Stimulated activated CD4-positive, alpha-beta T cell treated with anti-CD3 and anti-CD28 coated beads, TNF-alpha, amount 100 ng/mL, for 48 hours (primary cell): Measurements from ENCODE around the gene SSNA1.

Source experiments
- DNase-seq, 3 donors: peaks; one replicate each; pipeline ENCODE4 v3.0.0-alpha.2; 2020; ENCODE audit warnings: low read depth in 3 of 3

Gene SSNA1

DNA sequence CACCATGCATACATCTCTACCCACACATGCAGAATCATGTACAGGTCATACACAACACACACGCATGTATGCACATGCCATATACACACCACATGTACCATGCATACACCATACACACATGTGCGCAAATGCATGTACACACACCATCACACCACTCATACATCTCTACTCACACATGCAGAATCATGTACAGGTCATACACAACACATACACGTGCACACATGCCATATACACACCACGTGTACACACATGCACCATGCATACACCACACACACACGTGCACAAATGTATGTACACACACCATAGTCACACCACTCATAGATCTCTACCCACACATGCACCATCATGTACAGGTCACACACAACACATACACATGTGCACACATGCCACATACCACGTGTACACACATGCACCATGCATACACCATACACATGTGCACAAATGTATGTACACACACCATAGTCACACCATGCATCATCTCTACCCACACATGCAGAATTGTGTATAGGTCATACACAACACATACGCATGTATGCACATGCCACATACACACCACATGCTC is 35.6 kb upstream of the SSNA1 start:
- DNase-seq: no peak

DNA sequence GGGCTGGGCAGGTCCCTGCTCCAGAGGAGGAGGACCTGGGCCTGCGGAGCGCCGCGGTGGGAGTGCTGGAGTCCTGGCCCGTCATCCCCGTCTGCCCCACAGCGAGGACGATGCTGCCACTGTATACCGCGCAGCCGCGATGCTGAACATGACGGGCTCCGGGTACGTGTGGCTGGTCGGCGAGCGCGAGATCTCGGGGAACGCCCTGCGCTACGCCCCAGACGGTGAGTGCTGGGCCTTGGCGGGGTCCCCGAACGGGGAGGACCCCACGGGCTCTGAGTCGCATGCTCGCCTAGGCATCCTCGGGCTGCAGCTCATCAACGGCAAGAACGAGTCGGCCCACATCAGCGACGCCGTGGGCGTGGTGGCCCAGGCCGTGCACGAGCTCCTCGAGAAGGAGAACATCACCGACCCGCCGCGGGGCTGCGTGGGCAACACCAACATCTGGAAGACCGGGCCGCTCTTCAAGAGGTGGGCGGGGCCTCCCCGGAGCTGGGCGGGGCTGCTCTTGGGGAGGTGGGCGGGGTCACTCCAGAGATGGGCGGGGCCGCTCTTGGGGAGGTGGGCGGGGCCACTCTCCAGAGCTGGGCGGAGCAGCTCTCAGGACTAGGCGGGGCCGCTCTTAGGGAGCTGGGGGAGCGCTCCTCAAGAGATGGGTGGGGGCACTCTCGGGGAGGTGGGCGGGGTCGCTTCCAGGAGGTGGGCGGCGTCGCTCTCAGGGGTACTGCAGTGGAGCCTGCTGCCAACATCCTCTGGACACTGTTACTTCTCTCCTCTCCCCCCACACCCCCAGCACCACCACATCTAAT is 31.7 kb upstream of the SSNA1 start:
- DNase-seq: peak; percentile 47 to 52 (median 47)

DNA sequence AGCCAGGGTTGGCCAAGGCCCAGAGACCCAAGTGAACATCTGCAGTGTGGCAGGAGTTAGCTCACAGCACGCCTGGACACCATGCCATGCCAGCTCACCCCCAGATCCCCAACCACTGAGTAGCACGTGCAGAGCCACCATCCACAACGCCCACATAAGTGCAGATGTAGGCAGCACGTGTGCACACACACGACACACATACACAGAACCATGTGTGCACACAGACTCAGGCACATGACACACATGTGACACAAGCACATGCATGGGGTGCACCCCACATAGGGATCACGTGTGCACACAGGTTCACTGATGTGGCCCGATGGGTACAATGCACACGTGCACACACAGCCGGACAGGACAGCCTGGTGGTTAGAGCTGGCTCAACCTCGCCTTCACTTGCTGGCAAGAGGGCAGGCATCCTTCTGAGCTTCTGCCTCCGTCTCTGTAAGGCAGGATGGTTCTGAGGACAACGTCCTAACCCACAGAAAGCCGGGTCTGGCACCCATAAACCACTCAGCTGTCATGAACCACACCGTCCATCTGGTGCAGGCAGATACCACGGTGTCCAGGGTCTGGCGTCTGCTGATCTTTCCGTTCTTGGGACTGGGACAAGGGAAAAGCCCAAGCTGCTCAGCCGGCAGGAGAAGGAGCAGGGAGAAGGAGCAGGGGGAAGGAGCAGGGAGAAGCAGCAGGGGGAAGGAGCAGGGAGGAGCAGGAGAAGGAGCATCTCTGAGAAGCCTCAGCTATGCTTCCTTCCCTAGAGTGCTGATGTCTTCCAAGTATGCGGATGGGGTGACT is 30.7 kb upstream of the SSNA1 start:
- DNase-seq: no peak

DNA sequence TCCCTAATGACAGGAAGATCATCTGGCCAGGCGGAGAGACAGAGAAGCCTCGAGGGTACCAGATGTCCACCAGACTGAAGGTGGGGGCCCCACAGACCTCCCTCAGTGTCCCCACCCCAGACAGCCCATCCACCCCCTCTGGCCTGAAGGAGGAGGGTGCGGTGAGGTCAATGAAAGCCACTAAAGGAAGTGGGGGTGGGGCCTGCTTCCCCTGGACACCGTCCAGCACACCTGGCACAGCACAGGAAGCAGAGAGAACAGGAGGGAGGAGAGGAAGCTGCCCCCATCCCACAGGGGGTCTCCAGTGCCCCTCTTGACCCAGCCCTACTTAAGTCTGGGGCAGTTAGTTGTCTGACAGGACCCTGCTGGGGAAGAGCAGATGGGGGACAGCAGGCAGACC is 29.9 kb upstream of the SSNA1 start:
- no peak for DNase-seq

DNA sequence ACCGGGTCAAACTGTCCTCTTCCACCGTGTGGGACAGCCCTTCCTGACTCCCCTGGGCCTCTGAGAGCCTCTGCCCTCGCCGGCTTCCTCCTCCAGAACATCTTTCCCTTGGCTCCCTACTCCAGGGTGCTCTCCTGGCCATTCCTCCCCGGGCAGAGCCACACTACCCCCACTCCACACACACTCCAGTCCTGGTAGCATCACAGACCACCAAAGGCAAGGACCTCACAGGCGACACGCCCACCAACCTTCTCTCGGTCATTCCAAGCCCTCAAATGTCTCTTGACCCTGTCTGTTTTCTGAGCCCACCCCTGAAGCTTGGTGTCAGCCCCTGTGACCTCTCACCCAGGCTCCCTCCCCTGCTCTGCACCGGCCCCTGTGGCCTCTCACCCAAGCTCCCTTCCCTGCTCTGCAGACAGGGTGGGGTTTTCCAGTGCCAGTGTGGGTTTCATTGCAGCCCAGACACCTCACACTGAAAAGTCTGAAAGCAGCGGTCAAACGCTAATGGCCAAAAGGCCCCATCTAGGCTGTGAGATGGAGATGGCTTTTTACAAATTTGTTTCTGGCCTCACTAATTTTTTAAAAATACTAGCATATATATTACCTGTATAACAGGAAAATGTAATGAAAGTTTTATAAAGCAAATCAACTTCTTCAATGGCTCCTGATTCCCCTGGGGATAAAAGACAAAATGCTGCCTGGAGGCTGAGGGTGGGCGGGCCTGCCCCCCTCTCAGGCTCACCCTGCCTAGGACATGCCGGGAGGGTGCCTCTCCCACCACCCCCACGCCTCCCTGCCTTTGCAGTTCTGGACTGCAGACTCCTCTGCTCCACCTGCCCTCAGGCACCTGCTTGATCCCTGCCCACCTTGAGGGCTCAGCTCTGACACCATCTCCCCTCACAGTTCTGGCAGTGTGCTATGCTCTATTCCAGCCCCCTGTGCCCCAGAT is 29.1 kb upstream of the SSNA1 start:
- no peak for DNase-seq

DNA sequence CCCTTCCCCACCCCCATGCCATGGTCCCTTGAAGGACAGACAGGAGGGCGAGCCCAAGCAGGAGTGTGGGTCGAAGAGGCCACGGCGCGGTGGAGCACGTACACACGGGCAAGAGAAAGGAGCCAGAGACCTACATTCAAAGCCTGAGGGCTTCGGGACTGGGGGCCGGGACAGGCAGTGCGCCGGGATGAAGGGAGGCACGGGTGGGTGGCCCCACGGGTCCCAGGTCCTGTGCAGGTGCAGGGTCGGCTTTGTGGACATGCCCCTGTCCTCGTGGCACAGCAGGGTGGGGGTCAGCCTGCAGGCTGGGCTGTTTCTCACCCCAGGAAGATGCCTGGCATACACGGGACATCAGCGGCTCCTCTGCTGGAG is 28.4 kb upstream of the SSNA1 start:
- no peak for DNase-seq

DNA sequence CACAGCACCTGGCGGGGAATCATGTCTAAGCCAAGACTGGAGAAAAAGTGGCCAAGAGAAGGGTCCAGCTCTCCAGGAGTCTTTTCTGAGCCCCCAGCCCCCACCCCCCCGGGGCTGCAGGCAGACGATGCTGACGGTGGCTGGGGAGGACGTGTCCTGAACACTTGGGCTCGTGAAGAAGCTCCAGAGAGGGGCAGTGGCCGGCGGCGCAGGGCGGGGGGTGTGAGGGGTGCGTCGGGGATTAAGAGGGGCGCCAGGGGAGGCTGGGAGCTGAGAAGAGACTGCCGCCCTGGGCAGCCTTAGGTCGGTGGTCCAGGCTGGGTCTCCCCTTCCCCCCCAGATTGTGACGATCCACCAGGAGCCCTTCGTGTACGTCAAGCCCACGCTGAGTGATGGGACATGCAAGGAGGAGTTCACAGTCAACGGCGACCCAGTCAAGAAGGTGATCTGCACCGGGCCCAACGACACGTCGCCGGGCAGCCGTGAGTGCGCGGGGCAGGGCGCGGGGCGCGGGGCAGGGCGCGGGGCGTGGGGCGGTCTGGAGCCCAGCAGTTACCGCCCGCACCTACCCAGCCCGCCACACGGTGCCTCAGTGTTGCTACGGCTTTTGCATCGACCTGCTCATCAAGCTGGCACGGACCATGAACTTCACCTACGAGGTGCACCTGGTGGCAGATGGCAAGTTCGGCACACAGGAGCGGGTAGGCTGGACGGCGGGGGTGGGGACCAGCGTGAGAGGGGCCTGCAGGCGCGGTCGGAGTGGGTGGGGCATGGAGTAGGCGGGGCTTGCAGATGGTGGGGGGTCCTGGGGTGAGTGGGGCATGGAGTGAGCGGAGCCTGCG is 27.5 kb upstream of the SSNA1 start:
- DNase-seq: no peak

DNA sequence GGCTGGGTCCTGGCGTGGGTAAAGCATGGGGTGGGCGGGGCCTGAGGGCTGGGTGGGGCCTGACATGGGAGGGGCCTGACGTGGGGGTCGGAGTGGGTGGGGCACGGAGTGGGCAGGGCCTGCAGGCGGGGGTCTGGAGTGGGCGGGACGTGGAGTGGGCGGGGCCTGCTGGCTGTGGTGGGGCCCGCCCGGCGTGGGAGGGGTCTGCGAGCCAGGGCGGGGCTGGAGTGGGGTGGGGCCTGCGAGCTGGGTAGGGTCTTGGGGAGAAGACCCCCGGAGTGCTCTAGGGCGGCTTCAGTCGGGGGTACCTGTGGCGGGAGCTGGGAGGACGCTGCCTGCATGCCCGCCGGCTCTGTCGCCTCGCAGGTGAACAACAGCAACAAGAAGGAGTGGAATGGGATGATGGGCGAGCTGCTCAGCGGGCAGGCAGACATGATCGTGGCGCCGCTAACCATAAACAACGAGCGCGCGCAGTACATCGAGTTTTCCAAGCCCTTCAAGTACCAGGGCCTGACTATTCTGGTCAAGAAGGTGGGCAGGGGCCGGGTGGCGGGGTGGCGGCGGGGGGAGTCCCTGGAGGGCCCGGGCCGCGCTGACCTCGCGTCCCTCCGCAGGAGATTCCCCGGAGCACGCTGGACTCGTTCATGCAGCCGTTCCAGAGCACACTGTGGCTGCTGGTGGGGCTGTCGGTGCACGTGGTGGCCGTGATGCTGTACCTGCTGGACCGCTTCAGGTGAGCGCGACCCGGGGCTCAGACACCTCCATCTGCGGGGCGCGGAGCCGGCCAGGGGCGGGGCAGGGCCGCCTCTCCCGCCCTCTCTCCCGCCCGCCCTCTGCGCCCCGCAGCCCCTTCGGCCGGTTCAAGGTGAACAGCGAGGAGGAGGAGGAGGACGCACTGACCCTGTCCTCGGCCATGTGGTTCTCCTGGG is 26.7 kb upstream of the SSNA1 start:
- DNase-seq: no peak

DNA sequence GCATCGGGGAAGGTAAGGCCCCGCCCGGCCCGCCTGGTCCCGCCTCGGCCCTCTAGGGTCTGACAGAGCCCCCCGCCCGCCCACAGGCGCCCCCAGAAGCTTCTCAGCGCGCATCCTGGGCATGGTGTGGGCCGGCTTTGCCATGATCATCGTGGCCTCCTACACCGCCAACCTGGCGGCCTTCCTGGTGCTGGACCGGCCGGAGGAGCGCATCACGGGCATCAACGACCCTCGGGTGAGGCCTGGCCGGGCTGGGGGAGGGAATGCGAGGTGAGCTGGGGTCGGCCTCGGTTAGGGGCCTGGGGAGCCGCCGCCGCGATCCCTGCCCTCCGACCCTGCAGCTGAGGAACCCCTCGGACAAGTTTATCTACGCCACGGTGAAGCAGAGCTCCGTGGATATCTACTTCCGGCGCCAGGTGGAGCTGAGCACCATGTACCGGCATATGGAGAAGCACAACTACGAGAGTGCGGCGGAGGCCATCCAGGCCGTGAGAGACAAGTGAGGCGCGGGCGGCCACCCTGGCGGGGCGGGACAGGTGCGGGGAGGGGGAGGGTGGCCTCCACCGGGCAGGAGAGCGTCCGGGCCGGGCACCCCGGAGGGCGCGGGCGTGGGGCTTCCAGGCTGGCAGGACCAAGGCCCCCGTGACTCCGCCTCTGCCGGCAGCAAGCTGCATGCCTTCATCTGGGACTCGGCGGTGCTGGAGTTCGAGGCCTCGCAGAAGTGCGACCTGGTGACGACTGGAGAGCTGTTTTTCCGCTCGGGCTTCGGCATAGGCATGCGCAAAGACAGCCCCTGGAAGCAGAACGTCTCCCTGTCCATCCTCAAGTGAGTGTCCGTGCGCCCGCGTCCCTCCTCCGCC is 25.7 kb upstream of the SSNA1 start:
- no peak for DNase-seq

DNA sequence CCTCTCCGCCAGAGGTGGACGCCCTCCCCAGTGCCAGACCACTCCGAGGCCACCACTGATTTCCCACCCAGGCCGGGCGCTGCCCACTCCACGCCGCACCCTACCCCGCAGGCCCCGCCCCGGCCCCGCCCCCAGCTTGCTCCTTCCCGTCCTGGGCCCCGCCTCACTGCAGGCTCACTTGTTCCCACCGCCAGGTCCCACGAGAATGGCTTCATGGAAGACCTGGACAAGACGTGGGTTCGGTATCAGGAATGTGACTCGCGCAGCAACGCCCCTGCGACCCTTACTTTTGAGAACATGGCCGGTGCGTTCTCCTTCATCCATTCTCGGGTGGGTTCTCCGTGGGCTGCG is 25.1 kb upstream of the SSNA1 start:
- DNase-seq: no peak

DNA sequence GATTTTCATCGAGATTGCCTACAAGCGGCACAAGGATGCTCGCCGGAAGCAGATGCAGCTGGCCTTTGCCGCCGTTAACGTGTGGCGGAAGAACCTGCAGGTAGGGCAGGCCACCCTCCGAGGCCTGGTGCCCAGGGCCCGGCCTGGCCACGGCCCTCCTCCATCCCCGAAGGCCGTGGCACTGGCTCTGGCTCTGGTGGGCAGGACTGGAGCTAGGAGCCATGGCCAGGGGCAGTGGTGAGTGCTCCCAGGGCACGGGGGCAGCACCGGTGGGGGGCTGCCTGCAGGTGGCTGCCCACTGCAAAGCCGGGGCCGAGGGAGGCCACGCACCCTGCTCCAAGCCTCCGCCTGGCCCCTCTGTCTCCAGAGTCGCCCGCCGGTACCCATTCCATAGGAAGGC is 24.7 kb upstream of the SSNA1 start:
- DNase-seq: no peak

DNA sequence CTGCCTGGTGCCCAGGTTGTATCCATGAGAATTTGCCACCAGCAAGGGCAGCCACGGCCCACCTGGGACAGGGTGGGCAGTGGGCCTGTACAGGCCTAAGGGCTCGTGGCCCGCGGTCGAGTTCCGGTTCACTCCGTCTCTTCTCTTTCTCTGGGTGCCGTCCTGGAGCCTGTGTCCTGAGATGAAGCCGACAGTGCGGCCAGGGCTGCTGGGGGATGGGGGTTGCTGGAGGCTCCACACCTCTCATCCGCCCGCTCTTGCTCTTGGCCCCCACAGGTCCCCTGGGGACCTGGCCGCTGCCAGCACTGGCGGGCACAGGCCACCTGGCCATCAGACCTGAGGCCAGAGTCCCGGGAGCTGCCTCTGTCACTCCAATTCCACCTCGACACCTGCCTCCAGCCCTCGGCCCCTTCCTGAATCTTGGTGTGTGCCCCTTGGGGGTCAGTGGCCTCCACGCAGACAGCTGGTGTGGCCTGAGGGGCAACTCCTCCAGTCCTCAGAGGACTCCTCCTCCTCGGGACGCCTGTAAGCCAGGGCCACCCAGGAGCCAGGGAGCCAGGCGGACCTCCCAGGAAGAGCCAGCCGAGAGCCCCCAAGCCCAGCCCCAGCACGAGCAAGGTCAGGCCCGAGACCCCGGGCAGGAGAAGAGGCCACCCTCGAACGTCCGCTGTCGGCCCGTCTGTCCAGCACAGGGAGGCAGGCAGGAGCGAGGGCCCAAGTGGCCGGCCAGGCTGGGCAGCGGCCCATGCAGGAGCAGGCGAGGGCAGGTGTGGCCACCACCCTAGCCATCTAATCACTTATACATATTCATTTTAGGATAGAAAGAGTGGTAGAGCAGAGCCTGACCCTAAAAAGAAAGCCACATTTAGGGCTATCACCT is 23.9 kb upstream of the SSNA1 start:
- DNase-seq: no peak

DNA sequence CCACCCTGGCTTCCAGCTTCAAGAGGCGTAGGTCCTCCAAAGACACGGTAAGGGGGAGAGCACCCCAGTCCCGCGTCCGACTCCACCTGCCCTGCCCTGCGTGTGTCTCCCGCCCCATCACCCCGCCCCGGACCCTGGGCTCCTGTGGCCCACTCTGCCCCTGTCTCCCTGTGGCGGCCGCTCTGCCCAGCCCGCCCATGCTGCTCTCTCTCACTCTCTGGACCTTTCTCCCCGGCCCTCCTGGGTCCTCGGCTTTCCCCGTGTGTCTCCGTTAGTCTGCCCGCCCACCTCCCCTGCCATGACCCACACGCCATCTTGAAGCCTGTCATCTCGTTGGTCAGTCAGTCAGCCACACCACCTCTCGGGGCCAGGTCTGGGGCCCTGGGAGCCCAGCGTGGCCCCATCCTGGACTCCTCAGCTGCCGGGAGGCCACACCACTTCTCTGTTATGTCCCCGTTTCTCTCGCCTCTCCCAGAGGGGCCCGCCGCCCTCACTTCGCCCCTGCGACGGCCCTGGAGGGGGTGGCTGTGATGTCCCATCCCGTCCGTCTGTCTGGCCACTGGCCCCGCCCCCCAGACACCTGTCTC is 23.1 kb upstream of the SSNA1 start:
- no peak for DNase-seq

DNA sequence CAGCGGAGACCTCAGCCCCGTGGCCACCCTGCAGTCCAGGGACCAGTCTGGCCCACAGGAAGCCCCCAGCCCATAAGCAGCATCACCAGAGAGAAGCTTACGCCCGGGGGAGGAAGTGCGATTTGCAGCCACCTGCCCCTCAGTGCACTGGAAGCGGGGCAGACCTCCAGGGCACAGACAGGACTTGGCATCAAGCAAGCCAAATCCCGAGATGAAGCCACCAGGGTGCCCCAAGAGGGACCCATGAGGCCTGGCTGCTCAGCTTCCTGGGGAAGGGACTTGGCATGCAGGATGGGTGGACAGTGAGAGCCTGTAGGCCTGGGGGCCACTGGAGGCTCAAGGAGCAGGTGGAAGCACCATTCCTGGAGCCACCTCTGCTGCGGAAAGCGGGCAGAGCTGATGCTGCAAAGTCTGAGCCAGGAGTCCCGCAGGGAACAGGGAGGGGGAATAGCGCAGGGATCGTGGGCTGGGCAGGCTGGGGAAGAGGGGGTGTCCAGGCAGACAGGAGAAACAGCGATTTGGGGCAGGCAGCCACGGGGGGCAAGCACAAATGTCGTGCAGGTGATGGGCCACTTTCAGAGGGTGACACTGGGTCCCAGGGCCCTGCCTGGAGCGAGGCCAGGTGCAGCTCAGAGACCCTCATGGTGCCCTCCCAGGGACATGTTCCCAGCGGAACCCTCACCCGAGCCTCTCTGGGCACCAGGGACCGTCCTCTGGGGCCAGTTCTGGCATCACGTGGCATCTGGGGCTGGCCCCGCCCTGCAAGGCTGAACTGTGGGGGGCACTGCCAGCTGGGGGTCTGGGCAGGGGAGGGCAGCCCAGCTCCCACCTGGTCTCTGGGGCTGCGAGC is 21.9 kb upstream of the SSNA1 start:
- no peak for DNase-seq

DNA sequence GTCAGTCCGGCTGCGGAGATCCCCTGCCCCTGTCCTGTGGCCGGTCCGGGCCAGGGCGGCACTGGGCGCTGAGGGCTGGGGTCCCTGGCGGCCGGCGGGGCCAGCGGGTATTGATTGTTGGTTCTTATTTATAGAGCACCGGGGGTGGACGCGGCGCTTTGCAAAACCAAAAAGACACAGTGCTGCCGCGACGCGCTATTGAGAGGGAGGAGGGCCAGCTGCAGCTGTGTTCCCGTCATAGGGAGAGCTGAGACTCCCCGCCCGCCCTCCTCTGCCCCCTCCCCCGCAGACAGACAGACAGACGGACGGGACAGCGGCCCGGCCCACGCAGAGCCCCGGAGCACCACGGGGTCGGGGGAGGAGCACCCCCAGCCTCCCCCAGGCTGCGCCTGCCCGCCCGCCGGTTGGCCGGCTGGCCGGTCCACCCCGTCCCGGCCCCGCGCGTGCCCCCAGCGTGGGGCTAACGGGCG is 21.2 kb upstream of the SSNA1 start:
- no peak for DNase-seq

DNA sequence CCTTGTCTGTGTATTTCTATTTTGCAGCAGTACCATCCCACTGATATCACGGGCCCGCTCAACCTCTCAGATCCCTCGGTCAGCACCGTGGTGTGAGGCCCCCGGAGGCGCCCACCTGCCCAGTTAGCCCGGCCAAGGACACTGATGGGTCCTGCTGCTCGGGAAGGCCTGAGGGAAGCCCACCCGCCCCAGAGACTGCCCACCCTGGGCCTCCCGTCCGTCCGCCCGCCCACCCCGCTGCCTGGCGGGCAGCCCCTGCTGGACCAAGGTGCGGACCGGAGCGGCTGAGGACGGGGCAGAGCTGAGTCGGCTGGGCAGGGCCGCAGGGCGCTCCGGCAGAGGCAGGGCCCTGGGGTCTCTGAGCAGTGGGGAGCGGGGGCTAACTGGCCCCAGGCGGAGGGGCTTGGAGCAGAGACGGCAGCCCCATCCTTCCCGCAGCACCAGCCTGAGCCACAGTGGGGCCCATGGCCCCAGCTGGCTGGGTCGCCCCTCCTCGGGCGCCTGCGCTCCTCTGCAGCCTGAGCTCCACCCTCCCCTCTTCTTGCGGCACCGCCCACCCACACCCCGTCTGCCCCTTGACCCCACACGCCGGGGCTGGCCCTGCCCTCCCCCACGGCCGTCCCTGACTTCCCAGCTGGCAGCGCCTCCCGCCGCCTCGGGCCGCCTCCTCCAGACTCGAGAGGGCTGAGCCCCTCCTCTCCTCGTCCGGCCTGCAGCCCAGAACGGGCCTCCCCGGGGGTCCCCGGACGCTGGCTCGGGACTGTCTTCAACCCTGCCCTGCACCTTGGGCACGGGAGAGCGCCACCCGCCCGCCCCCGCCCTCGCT is 20.5 kb upstream of the SSNA1 start:
- no peak for DNase-seq
